SK-N-SH (cell line): ENCODE measurements around the gene PRKG1. TPM values are rescaled to one million over a fixed set of nuclear protein-coding genes. Genes with fewer than 3 reads are reported as not detected.

Source experiments
- CTCF ChIA-PET: fragments of 300-600, 350-600 bp; formaldehyde crosslinking; extraction: SDS; loops from one replicate; lab custom pipeline; 2021; lab: Yijun Ruan, JAX
- POLR2A ChIA-PET: fragments of 350-600 bp; sonication (Branson Sonifier 250); formaldehyde crosslinking; extraction: SDS; loops from one replicate; lab custom pipeline; 2020; ENCODE audit warnings: antibody characterized with exemption, inconsistent platforms; lab: Yijun Ruan, JAX
- DNase-seq: peaks from one replicate; pipeline ENCODE4 v3.0.0; 2012
- H2AFZ ChIP-seq: fragments of 200-600 bp; sonication (generic); 2 replicates; pipeline ENCODE4 v1.8.1; 2016; ENCODE audit warnings: antibody characterized with exemption, mild to moderate bottlenecking, low read depth
- H3F3A ChIP-seq: fragments of 200-600 bp; sonication (generic); replicated peaks from 2 replicates; pipeline ENCODE3; 2016; ENCODE audit warnings: antibody characterized with exemption, mild to moderate bottlenecking; ENCODE audit not compliant: insufficient read depth
- H3K27ac ChIP-seq, 2 experiments: fragments of 200-500 bp in 1 of 2; fragments of 200-600 bp in 1 of 2; sonication (Bioruptor generic) in 1 of 2; sonication (generic), shearing (Covaris generic) in 1 of 2; 2 replicates each; pipeline versions ENCODE4 v1.5.1 to v1.6.1; 2014 to 2016; ENCODE audit warnings: low read depth in 2 of 2, inconsistent platforms in 1 of 2, low read length in 1 of 2, mild to moderate bottlenecking in 1 of 2, mixed read lengths in 1 of 2
- H3K27me3 ChIP-seq: fragments of 200-600 bp; sonication (generic), shearing (Covaris generic); 2 replicates; pipeline ENCODE4 v1.6.1; 2016; ENCODE audit warnings: mixed run types; ENCODE audit not compliant: insufficient read depth
- H3K36me3 ChIP-seq, 2 experiments: fragments of 200-500 bp in 1 of 2; fragments of 200-600 bp in 1 of 2; sonication (Bioruptor generic) in 1 of 2; sonication (generic) in 1 of 2; replicated peaks in 1 of 2; 2 replicates each; pipeline versions ENCODE3 to v1.5.1; 2014 to 2016; ENCODE audit warnings: low read length in 1 of 2, mild to moderate bottlenecking in 1 of 2; ENCODE audit not compliant: insufficient read depth in 2 of 2, control insufficient read depth in 1 of 2
- H3K4me1 ChIP-seq, 2 experiments: fragments of 200-500 bp in 1 of 2; fragments of 200-600 bp in 1 of 2; sonication (Bioruptor generic) in 1 of 2; sonication (generic), shearing (Covaris generic) in 1 of 2; 2 replicates each; pipeline versions ENCODE4 v1.5.1 to v1.6.1; 2014 to 2016; ENCODE audit warnings: low read depth in 1 of 2, low read length in 1 of 2, mixed run types in 1 of 2; ENCODE audit not compliant: insufficient read depth in 2 of 2, control insufficient read depth in 1 of 2
- H3K4me2 ChIP-seq: fragments of 200-600 bp; sonication (generic), shearing (Covaris generic); 2 replicates; pipeline ENCODE4 v1.6.1; 2017; ENCODE audit warnings: mixed run types
- H3K4me3 ChIP-seq, 2 experiments: fragments of 200-500 bp in 1 of 2; fragments of 200-600 bp in 1 of 2; sonication (Bioruptor generic) in 1 of 2; sonication (generic), shearing (Covaris generic) in 1 of 2; 2 replicates each; pipeline versions ENCODE4 v1.5.1 to v1.8.1; 2014 to 2016; ENCODE audit warnings: low read depth in 2 of 2, inconsistent platforms in 1 of 2, low read length in 1 of 2, mild to moderate bottlenecking in 1 of 2, mixed read lengths in 1 of 2, moderate library complexity in 1 of 2
- H3K79me2 ChIP-seq: fragments of 200-600 bp; sonication (generic); 2 replicates; pipeline ENCODE4 v1.8.1; 2017; ENCODE audit warnings: mild to moderate bottlenecking; ENCODE audit not compliant: insufficient read depth
- H3K9ac ChIP-seq: fragments of 200-600 bp; sonication (generic); 2 replicates; pipeline ENCODE4 v1.6.1; 2017; ENCODE audit warnings: mixed run types
- H3K9me2 ChIP-seq: fragments of 200-600 bp; sonication (generic); 2 replicates; pipeline ENCODE4 v1.6.1; 2017; ENCODE audit warnings: mixed run types
- H3K9me3 ChIP-seq: fragments of 200-600 bp; sonication (generic); 2 replicates; pipeline ENCODE4 v1.6.1; 2017; ENCODE audit warnings: mixed run types, mild to moderate bottlenecking, moderate library complexity
- H4K20me1 ChIP-seq: fragments of 200-600 bp; sonication (generic); 2 replicates; pipeline ENCODE4 v1.6.1; 2017; ENCODE audit warnings: mild to moderate bottlenecking, mixed run types; ENCODE audit not compliant: insufficient read depth
- CTCF ChIP-seq: fragments of 200-600 bp; sonication (generic); IDR thresholded peaks from 2 replicates; pipeline ENCODE4 v1.6.1; 2017; ENCODE audit warnings: antibody characterized with exemption, mild to moderate bottlenecking, moderate library complexity
- ELF1 ChIP-seq: IDR thresholded peaks from 2 replicates; pipeline ENCODE4 v1.4.0; 2012
- EP300 ChIP-seq, 2 experiments: IDR thresholded peaks; 2 replicates each; pipeline versions ENCODE4 v1.4.0 to v1.6.1; 2012; ENCODE audit warnings: borderline replicate concordance in 1 of 2, low read depth in 1 of 2, low read length in 1 of 2
- EZH2phosphoT487 ChIP-seq: fragments of 200-600 bp; sonication (generic); IDR thresholded peaks from 2 replicates; pipeline ENCODE4 v1.6.1; 2017; ENCODE audit warnings: low read depth, mixed run types, mild to moderate bottlenecking, antibody characterized with exemption, moderate library complexity, borderline replicate concordance
- FOSL2 ChIP-seq: IDR thresholded peaks from 2 replicates; pipeline ENCODE4 v1.4.0; 2012; ENCODE audit warnings: low read depth, mild to moderate bottlenecking, moderate library complexity, borderline replicate concordance
- FOXM1 ChIP-seq: IDR thresholded peaks from 2 replicates; pipeline ENCODE4 v1.4.0; 2012; ENCODE audit warnings: low read depth, mild to moderate bottlenecking
- GABPA ChIP-seq: IDR thresholded peaks from 2 replicates; pipeline ENCODE4 v1.4.0; 2012; ENCODE audit warnings: low read depth, mild to moderate bottlenecking
- GATA2 ChIP-seq: sonication (generic); formaldehyde crosslinking; IDR thresholded peaks from 2 replicates; pipeline ENCODE4 v1.5.0; 2020; ENCODE audit warnings: mild to moderate bottlenecking, missing genetic modification reagents
- JUND ChIP-seq: IDR thresholded peaks from 2 replicates; pipeline ENCODE4 v1.4.0; 2012
- MAX ChIP-seq: IDR thresholded peaks from 2 replicates; pipeline ENCODE4 v1.4.0; 2012; ENCODE audit warnings: low read depth
- MEF2A ChIP-seq: IDR thresholded peaks from 2 replicates; pipeline ENCODE4 v1.4.0; 2012; ENCODE audit warnings: low read depth, borderline replicate concordance
- MXI1 ChIP-seq: IDR thresholded peaks from 2 replicates; pipeline ENCODE4 v1.6.1; 2012; ENCODE audit warnings: mild to moderate bottlenecking, low read depth, low read length, improper control_type of control experiment
- NRF1 ChIP-seq: IDR thresholded peaks from 2 replicates; pipeline ENCODE4 v1.6.1; 2012; ENCODE audit warnings: low read depth, mild to moderate bottlenecking, low read length
- PBX3 ChIP-seq: IDR thresholded peaks from 2 replicates; pipeline ENCODE4; 2012
- POLR2AphosphoS5 ChIP-seq: IDR thresholded peaks from 2 replicates; pipeline ENCODE4 v1.6.1; 2012; ENCODE audit warnings: low read depth, low read length
- REST ChIP-seq: IDR thresholded peaks from 2 replicates; pipeline ENCODE4 v1.6.1; 2012; ENCODE audit warnings: mild to moderate bottlenecking, low read depth, low read length, moderate library complexity
- RFX5 ChIP-seq: IDR thresholded peaks from 2 replicates; pipeline ENCODE4 v1.6.1; 2012; ENCODE audit warnings: mild to moderate bottlenecking, improper control_type of control experiment, low read length
- RXRA ChIP-seq: IDR thresholded peaks from 2 replicates; pipeline ENCODE4 v1.4.0; 2012; ENCODE audit warnings: low read depth, mild to moderate bottlenecking, borderline replicate concordance
- SIN3A ChIP-seq: IDR thresholded peaks from 2 replicates; pipeline ENCODE4 v1.6.1; 2012; ENCODE audit warnings: low read depth, mild to moderate bottlenecking, low read length, moderate library complexity, borderline replicate concordance
- TAF1 ChIP-seq: IDR thresholded peaks from 2 replicates; pipeline ENCODE4 v1.6.1; 2012; ENCODE audit warnings: low read depth, mild to moderate bottlenecking, low read length, moderate library complexity, borderline replicate concordance
- YY1 ChIP-seq: IDR thresholded peaks from 2 replicates; pipeline ENCODE4 v1.4.0; 2012; ENCODE audit warnings: low read depth, mild to moderate bottlenecking
- WGBS: methylation state at CpG from one replicate; pipeline ENCODE4 v1.1.6; 2017; ENCODE audit warnings: low lambda C conversion rate; 5-methylcytosine and 5-hydroxymethylcytosine counted together
- polyA plus RNA-seq, 3 experiments: library from polyadenylated mRNA; depleted of rRNA; stranded (reverse); fragments of >200 nt; gene quantifications; 2 replicates each; pipeline ENCODE4 v1.2.3, GENCODE V29; 2012

PRKG1 gene
- polyA plus RNA-seq, 1 of the 3 experiments (the other 2 are of a cell fraction) = 4.1 TPM

- TF ChIP-seq REST (no peak), GATA2 (CRISPR knock-in tag) (no peak), MEF2A (no peak)
These were observed 668.9 kb downstream of the PRKG1 start (continued) for GRCh38 chr10:51743146-51743545.

- TF ChIP-seq TAF1 = no peak
- TF ChIP-seq CTCF = no peak
- TF ChIP-seq FOXM1 = no peak
- no peak for TF ChIP-seq EZH2phosphoT487
- TF ChIP-seq JUND = no peak
- TF ChIP-seq REST = no peak
- TF ChIP-seq EP300 (IDR thresholded peaks at IDR 0.05; ENCODE audit: borderline replicate concordance in 1 of 2, low read depth in 1 of 2, low read length in 1 of 2) = no peak
- TF ChIP-seq MAX = no peak
- no peak for TF ChIP-seq POLR2AphosphoS5
- TF ChIP-seq GABPA = no peak
- TF ChIP-seq FOSL2 = no peak
- no peak for TF ChIP-seq ELF1
- no peak for TF ChIP-seq NRF1
- no peak for TF ChIP-seq MEF2A
- TF ChIP-seq RFX5 = no peak
- TF ChIP-seq YY1 = no peak
- no peak for TF ChIP-seq MXI1
- TF ChIP-seq SIN3A = no peak
- no peak for TF ChIP-seq PBX3
- TF ChIP-seq RXRA = no peak
- WGBS = 77% methylated on average over 6 of the region's 6 CpGs
- H3K4me3 ChIP-seq = no peak overlapping the region
- ChIA-PET POLR2A (no interaction called here), CTCF (interaction anchor here (0.7 kb wide), 1 partner anchor 12 kb away, joined by 3 read pairs; no protein-coding TSS in a partner anchor)
- no peaks in the 10 kb centered on the region for H3K9me3 ChIP-seq
- H3K36me3 ChIP-seq = no peaks in the 10 kb centered on the region
- H3K79me2 ChIP-seq = no peaks in the 10 kb centered on the region
- H3K4me2 ChIP-seq = no peak overlapping the region
- DNase-seq = no peak
- no peaks in the 10 kb centered on the region for H3K4me1 ChIP-seq
- H3F3A ChIP-seq = no peaks in the 10 kb centered on the region
- no peak overlapping the region for H2AFZ ChIP-seq
- H3K9me2 ChIP-seq = no peaks in the 10 kb centered on the region
- H3K9ac ChIP-seq = no peak overlapping the region
- no peaks in the 10 kb centered on the region for H4K20me1 ChIP-seq
- H3K27me3 ChIP-seq = no peaks in the 10 kb centered on the region
- no peak overlapping the region for H3K27ac ChIP-seq
These were observed 670.1 kb downstream of the PRKG1 start for GRCh38 chr10:51744235-51745000.
